ENCODE data around the gene SSH2. TPM values are rescaled to one million over a fixed set of nuclear protein-coding genes. Genes with fewer than 3 reads are reported as not detected.

Gene SSH2
- total and polyA plus RNA-seq, 2 of the 13 experiments (the other 11 are each of a cell fraction or from before 2014, with no cell fraction given): 6.0 to 6.4 TPM

GRCh38 chr17:29613352-29613837 lies 316.6 kb downstream of the SSH2 start (continued):
- TF ChIP-seq, protein P1, sequence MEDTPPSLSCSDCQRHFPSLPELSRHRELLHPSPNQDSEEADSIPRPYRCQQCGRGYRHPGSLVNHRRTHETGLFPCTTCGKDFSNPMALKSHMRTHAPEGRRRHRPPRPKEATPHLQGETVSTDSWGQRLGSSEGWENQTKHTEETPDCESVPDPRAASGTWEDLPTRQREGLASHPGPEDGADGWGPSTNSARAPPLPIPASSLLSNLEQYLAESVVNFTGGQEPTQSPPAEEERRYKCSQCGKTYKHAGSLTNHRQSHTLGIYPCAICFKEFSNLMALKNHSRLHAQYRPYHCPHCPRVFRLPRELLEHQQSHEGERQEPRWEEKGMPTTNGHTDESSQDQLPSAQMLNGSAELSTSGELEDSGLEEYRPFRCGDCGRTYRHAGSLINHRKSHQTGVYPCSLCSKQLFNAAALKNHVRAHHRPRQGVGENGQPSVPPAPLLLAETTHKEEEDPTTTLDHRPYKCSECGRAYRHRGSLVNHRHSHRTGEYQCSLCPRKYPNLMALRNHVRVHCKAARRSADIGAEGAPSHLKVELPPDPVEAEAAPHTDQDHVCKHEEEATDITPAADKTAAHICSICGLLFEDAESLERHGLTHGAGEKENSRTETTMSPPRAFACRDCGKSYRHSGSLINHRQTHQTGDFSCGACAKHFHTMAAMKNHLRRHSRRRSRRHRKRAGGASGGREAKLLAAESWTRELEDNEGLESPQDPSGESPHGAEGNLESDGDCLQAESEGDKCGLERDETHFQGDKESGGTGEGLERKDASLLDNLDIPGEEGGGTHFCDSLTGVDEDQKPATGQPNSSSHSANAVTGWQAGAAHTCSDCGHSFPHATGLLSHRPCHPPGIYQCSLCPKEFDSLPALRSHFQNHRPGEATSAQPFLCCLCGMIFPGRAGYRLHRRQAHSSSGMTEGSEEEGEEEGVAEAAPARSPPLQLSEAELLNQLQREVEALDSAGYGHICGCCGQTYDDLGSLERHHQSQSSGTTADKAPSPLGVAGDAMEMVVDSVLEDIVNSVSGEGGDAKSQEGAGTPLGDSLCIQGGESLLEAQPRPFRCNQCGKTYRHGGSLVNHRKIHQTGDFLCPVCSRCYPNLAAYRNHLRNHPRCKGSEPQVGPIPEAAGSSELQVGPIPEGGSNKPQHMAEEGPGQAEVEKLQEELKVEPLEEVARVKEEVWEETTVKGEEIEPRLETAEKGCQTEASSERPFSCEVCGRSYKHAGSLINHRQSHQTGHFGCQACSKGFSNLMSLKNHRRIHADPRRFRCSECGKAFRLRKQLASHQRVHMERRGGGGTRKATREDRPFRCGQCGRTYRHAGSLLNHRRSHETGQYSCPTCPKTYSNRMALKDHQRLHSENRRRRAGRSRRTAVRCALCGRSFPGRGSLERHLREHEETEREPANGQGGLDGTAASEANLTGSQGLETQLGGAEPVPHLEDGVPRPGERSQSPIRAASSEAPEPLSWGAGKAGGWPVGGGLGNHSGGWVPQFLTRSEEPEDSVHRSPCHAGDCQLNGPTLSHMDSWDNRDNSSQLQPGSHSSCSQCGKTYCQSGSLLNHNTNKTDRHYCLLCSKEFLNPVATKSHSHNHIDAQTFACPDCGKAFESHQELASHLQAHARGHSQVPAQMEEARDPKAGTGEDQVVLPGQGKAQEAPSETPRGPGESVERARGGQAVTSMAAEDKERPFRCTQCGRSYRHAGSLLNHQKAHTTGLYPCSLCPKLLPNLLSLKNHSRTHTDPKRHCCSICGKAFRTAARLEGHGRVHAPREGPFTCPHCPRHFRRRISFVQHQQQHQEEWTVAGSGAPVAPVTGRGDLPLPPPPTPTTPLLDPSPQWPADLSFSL (CRISPR knock-in tag; IDR thresholded peaks at IDR 0.05): no peak
- TF ChIP-seq, protein P2, sequence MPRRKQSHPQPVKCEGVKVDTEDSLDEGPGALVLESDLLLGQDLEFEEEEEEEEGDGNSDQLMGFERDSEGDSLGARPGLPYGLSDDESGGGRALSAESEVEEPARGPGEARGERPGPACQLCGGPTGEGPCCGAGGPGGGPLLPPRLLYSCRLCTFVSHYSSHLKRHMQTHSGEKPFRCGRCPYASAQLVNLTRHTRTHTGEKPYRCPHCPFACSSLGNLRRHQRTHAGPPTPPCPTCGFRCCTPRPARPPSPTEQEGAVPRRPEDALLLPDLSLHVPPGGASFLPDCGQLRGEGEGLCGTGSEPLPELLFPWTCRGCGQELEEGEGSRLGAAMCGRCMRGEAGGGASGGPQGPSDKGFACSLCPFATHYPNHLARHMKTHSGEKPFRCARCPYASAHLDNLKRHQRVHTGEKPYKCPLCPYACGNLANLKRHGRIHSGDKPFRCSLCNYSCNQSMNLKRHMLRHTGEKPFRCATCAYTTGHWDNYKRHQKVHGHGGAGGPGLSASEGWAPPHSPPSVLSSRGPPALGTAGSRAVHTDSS (CRISPR knock-in tag; conservative IDR thresholded peaks at IDR 0.05): no peak
- TF ChIP-seq ZBTB3 (CRISPR knock-in tag; IDR thresholded peaks at IDR 0.05; ENCODE audit: borderline replicate concordance, low read depth) (0 out of 2 replicates have a peak, but pooled peaks have one; percentile 56), TARDBP (CRISPR knock-in tag; IDR thresholded peaks at IDR 0.05) (peak; percentile 39; the same call in 1 of the 2 replicates), NONO (IDR thresholded peaks at IDR 0.05) (no peak), NONO (CRISPR knock-in tag; conservative IDR thresholded peaks at IDR 0.05) (peak; percentile 91), ZNF574 (CRISPR knock-in tag; IDR thresholded peaks at IDR 0.05) (peak; percentile 64), ZNF275 (CRISPR knock-in tag; IDR thresholded peaks at IDR 0.05; ENCODE audit: borderline replicate concordance) (no peak), ATM (IDR thresholded peaks at IDR 0.05; ENCODE audit: borderline replicate concordance) (no peak), HMG20B (CRISPR knock-in tag; conservative IDR thresholded peaks at IDR 0.05) (no peak), ADNP (CRISPR knock-in tag; IDR thresholded peaks at IDR 0.05) (peak; percentile 72; the same call in 1 of the 2 replicates), SIX4 (CRISPR knock-in tag; IDR thresholded peaks at IDR 0.05) (no peak), MYPOP (CRISPR knock-in tag; IDR thresholded peaks at IDR 0.05) (peak; percentile 87)
- TF ChIP-seq, protein P3, sequence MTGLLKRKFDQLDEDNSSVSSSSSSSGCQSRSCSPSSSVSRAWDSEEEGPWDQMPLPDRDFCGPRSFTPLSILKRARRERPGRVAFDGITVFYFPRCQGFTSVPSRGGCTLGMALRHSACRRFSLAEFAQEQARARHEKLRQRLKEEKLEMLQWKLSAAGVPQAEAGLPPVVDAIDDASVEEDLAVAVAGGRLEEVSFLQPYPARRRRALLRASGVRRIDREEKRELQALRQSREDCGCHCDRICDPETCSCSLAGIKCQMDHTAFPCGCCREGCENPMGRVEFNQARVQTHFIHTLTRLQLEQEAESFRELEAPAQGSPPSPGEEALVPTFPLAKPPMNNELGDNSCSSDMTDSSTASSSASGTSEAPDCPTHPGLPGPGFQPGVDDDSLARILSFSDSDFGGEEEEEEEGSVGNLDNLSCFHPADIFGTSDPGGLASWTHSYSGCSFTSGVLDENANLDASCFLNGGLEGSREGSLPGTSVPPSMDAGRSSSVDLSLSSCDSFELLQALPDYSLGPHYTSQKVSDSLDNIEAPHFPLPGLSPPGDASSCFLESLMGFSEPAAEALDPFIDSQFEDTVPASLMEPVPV (CRISPR knock-in tag; IDR thresholded peaks at IDR 0.05): peak; percentile 79; the same call in 1 of the 2 replicates

All from HepG2 (cell line).